Measurements from ENCODE around the gene MSI2.
A peak's percentile ranks its signal among the peaks of the same experiment; 100 is the strongest.

The MSI2 gene

DNA sequence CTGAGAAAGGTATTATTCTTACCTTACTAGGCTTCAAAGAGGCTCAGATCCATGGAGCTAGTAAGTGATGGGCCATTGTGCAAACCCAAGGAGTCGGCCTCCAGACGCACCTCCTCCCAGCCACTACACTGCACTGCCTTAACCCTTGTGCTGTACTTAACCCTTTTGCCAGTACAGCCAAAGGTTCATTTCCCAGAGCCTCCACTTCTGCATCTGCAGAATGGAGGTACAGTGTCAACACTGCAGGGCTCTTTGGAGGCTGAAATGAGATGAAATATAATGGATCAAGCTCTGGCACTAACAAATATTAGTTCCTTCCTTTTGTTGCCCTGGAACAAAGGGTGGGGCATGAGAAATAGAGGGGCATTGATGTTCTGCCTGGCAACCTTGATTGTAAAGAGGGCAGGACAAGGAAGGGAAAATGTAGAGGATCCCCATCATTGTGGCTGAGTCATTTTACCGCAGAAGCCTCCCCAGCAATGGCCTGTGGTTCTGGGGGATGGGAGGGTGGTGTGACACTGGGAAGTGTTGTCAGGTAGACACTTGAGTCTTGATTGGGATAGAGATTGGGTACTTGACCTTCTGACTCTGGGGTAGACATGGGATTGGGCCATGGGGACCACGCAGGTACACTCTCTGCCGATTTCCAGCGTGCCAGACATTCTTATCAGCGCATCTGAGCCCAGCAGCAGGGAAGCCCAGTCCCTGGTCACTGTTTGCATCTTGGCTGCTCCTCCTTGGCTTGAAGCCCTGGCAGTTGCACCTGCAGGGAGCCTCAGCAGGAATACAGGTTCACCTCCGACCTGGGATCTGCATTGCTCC lies 84.0 kb downstream of the MSI2 start:
- H3F3A ChIP-seq (ENCODE audit: insufficient read depth, low read length), result no peaks in the 10 kb centered on the region
- no peaks in the 10 kb centered on the region for H3K9me2 ChIP-seq (ENCODE audit: low read depth, low read length)
- H3K4me3 ChIP-seq (ENCODE audit: low read depth, low read length, poor library complexity, severe bottlenecking), result no peak overlapping the region
- no peak for TF ChIP-seq EZH2 (IDR thresholded peaks at IDR 0.05; ENCODE audit: borderline replicate concordance, low read length)
- TF ChIP-seq, protein P1, sequence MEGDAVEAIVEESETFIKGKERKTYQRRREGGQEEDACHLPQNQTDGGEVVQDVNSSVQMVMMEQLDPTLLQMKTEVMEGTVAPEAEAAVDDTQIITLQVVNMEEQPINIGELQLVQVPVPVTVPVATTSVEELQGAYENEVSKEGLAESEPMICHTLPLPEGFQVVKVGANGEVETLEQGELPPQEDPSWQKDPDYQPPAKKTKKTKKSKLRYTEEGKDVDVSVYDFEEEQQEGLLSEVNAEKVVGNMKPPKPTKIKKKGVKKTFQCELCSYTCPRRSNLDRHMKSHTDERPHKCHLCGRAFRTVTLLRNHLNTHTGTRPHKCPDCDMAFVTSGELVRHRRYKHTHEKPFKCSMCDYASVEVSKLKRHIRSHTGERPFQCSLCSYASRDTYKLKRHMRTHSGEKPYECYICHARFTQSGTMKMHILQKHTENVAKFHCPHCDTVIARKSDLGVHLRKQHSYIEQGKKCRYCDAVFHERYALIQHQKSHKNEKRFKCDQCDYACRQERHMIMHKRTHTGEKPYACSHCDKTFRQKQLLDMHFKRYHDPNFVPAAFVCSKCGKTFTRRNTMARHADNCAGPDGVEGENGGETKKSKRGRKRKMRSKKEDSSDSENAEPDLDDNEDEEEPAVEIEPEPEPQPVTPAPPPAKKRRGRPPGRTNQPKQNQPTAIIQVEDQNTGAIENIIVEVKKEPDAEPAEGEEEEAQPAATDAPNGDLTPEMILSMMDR (IDR thresholded peaks at IDR 0.05; ENCODE audit: low read length), result no peak
- H3K4me2 ChIP-seq (ENCODE audit: low read length), result no peak overlapping the region
- peaks cover 72% of the 10 kb centered on the region for H3K4me1 ChIP-seq (ENCODE audit: insufficient read depth, low read length, severe bottlenecking)
- no peak overlapping the region for H2AFZ ChIP-seq (ENCODE audit: low read length)
- no peak overlapping the region for H3K9ac ChIP-seq (ENCODE audit: low read length)
- H4K20me1 ChIP-seq (ENCODE audit: insufficient read depth, low read length), result no peaks in the 10 kb centered on the region
- H3K27ac ChIP-seq (ENCODE audit: low read depth, low read length, poor library complexity, severe bottlenecking), result peak overlapping the region; percentile 88
- H3K9me3 ChIP-seq (ENCODE audit: low read length), result no peaks in the 10 kb centered on the region
- H3K36me3 ChIP-seq (ENCODE audit: insufficient read depth, low read length), result peaks cover 66% of the 10 kb centered on the region
- H3K79me2 ChIP-seq (ENCODE audit: insufficient read depth, low read length), result peaks cover 82% of the 10 kb centered on the region
- no peaks in the 10 kb centered on the region for H3K27me3 ChIP-seq (ENCODE audit: insufficient read depth, low read length)

DNA sequence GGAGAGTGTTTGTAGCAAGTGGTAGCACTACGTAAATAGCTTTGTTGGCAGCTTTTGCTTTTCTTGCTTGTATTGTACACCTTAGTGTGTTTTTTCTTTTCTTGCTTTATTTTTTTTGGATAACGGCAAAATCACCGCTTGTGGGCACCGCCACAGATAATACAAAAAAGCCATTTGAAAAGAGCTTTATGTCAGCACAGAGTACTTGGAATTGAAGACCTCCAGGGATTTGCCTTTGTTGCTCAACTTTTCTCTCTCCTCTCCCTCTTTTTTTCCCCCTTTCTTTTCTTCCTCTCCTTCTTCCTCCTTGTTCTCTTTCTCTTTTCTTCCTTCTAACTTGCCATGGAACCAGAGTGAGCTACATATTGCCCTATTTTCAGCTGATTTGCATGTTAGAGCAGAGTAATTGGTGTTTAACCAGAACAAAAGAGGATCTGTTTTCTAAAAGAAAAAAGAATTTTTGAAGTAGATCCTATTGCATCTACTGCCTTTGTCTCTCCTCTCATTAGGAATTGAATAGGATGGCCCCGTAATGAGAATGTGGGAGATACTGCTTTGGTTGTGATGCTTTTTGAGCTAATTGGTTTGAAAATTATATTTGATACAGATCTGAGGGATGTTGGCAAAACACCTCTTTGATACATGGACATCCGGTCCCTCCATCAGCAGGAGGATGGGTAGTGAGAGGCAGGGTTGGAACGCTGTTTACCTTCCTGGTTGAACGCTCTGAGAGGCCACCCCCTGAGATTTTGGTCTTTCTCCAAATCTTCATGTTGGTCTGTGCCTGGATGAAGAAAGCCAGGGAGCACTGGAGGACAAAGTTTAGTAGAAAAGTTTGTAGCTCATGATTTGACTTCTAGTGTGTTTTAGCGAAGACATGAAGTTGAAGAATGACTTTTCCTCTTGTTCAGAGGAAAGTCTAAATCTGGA lies 85.6 kb downstream of the MSI2 start:
- no peak overlapping the region for H3K4me3 ChIP-seq (ENCODE audit: low read depth, low read length, poor library complexity, severe bottlenecking)
- no peak overlapping the region; the same call in 1 of the 2 replicates for H3K4me2 ChIP-seq (ENCODE audit: low read length)
- peaks cover 72% of the 10 kb centered on the region for H3K36me3 ChIP-seq (ENCODE audit: insufficient read depth, low read length)
- no peaks in the 10 kb centered on the region for H4K20me1 ChIP-seq (ENCODE audit: insufficient read depth, low read length)
- TF ChIP-seq EZH2 (IDR thresholded peaks at IDR 0.05; ENCODE audit: borderline replicate concordance, low read length), result no peak
- TF ChIP-seq, protein P1 (IDR thresholded peaks at IDR 0.05; ENCODE audit: low read length), result no peak
- H3K4me1 ChIP-seq (ENCODE audit: insufficient read depth, low read length, severe bottlenecking), result peaks cover 57% of the 10 kb centered on the region
- no peaks in the 10 kb centered on the region for H3K9me3 ChIP-seq (ENCODE audit: low read length)
- H3K79me2 ChIP-seq (ENCODE audit: insufficient read depth, low read length), result peaks cover 68% of the 10 kb centered on the region
- no peaks in the 10 kb centered on the region for H3K9me2 ChIP-seq (ENCODE audit: low read depth, low read length)
- H3K27me3 ChIP-seq (ENCODE audit: insufficient read depth, low read length), result no peaks in the 10 kb centered on the region
- H3F3A ChIP-seq (ENCODE audit: insufficient read depth, low read length), result no peaks in the 10 kb centered on the region
- no peak overlapping the region for H2AFZ ChIP-seq (ENCODE audit: low read length)
- H3K9ac ChIP-seq (ENCODE audit: low read length), result peak overlapping the region; percentile 4; the same call in 1 of the 2 replicates
- peak overlapping the region; percentile 56 for H3K27ac ChIP-seq (ENCODE audit: low read depth, low read length, poor library complexity, severe bottlenecking)

DNA sequence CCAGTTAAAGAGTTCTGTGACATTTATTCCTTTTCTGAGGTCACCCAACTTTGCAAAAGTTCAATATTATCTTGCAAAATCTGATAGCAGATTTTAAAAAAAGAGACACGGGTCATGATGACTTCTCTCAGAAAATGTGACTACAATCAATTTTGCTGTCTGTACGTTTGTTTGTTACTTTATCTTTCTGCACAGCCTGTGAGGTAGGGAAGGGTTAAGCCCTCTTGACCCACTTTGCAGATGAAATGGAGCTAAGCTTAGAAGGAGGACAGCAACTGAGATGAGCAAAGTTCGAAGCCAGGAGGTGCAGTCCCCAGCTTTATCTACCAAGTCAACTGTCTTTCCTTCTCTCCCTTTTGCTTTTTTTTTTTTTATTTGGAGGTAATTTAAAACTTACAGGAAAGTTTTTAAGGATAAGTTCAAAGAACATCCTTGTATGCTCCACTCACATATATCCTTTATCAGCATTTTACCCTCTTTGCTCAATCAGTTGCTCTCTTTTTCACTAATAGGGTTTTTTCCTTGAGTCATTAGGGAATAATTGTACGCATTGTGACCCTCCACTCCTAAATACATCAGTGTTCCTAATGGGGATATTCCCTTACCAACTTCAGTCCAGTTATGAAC lies 86.8 kb downstream of the MSI2 start:
- H3K4me1 ChIP-seq (ENCODE audit: insufficient read depth, low read length, severe bottlenecking), result peaks cover 45% of the 10 kb centered on the region
- H4K20me1 ChIP-seq (ENCODE audit: insufficient read depth, low read length), result no peaks in the 10 kb centered on the region
- TF ChIP-seq, protein P1 (IDR thresholded peaks at IDR 0.05; ENCODE audit: low read length), result no peak
- TF ChIP-seq EZH2 (IDR thresholded peaks at IDR 0.05; ENCODE audit: borderline replicate concordance, low read length), result no peak
- H3K9ac ChIP-seq (ENCODE audit: low read length), result no peak overlapping the region
- no peaks in the 10 kb centered on the region for H3F3A ChIP-seq (ENCODE audit: insufficient read depth, low read length)
- H3K36me3 ChIP-seq (ENCODE audit: insufficient read depth, low read length), result peaks cover 82% of the 10 kb centered on the region
- no peak overlapping the region for H3K4me3 ChIP-seq (ENCODE audit: low read depth, low read length, poor library complexity, severe bottlenecking)
- H3K4me2 ChIP-seq (ENCODE audit: low read length), result no peak overlapping the region
- peak overlapping the region; percentile 8 for H3K27ac ChIP-seq (ENCODE audit: low read depth, low read length, poor library complexity, severe bottlenecking)
- H2AFZ ChIP-seq (ENCODE audit: low read length), result no peak overlapping the region
- H3K27me3 ChIP-seq (ENCODE audit: insufficient read depth, low read length), result no peaks in the 10 kb centered on the region
- H3K9me2 ChIP-seq (ENCODE audit: low read depth, low read length), result no peaks in the 10 kb centered on the region
- H3K9me3 ChIP-seq (ENCODE audit: low read length), result no peaks in the 10 kb centered on the region
- H3K79me2 ChIP-seq (ENCODE audit: insufficient read depth, low read length), result peaks cover 59% of the 10 kb centered on the region
